Glutamatergic neuron (in vitro differentiated cells): ENCODE data around the gene BMP3. TPM values are rescaled to one million over a fixed set of nuclear protein-coding genes. Genes with fewer than 3 reads are reported as not detected.

Source experiments
- DNase-seq: peaks from one replicate; pipeline ENCODE4 v3.0.0; 2022
- H3K27ac Mint-ChIP-seq: one replicate; pipeline ENCODE4 v1.8.0; 2020; ENCODE audit warnings: mild to moderate bottlenecking, mixed read lengths, inconsistent platforms; ENCODE audit not compliant: unreplicated experiment
- H3K27me3 Mint-ChIP-seq: one replicate; pipeline ENCODE4 v1.8.0; 2020; ENCODE audit warnings: mild to moderate bottlenecking, moderate library complexity, mixed read lengths, inconsistent platforms; ENCODE audit not compliant: unreplicated experiment
- H3K36me3 Mint-ChIP-seq: one replicate; pipeline ENCODE4 v1.8.0; 2020; ENCODE audit warnings: mild to moderate bottlenecking, mixed read lengths, inconsistent platforms; ENCODE audit not compliant: unreplicated experiment
- H3K4me1 Mint-ChIP-seq: one replicate; pipeline ENCODE4 v1.8.0; 2020; ENCODE audit warnings: mild to moderate bottlenecking, low read depth, mixed read lengths, inconsistent platforms; ENCODE audit not compliant: unreplicated experiment
- H3K4me3 Mint-ChIP-seq: one replicate; pipeline ENCODE4 v1.8.0; 2020; ENCODE audit warnings: mild to moderate bottlenecking, mixed read lengths, inconsistent platforms; ENCODE audit not compliant: unreplicated experiment
- H3K9me3 Mint-ChIP-seq: one replicate; pipeline ENCODE4 v1.8.0; 2020; ENCODE audit warnings: mild to moderate bottlenecking, moderate library complexity, mixed read lengths, inconsistent platforms; ENCODE audit not compliant: unreplicated experiment
- CTCF ChIP-seq: fragments of 200-600 bp; sonication (generic); IDR thresholded peaks from one replicate; pipeline ENCODE4 v1.5.0; 2021; ENCODE audit not compliant: partially characterized antibody, unreplicated experiment
- total RNA-seq: library from RNA; stranded (reverse); fragmentation: NEBNext Ultra II Directional; extraction: Animal tissue kit (Norgen Biotek cat#: 25700); gene quantifications from one replicate; pipeline ENCODE4 v1.2.1, GENCODE V29; 2021; ENCODE audit not compliant: unreplicated experiment

Gene BMP3
- total RNA-seq, 1 donor from 2014 or later, result 1.8 TPM

- Mint-ChIP-seq H3K27ac (no peak overlapping the region), H3K9me3 (no peaks in the 10 kb centered on the region), H3K36me3 (no peaks in the 10 kb centered on the region), H3K27me3 (peaks cover 1% of the 10 kb centered on the region), H3K4me3 (no peak overlapping the region), H3K4me1 (no peaks in the 10 kb centered on the region)
- no peak for DNase-seq
- peak; percentile 83 for TF ChIP-seq CTCF
Measured at GRCh38 chr4:81040012-81040659, 9.6 kb downstream of the BMP3 start.

GRCh38 chr4:81042578-81043365 is 12.3 kb downstream of the BMP3 start:
- no peak overlapping the region for H3K27ac Mint-ChIP-seq
- DNase-seq, result no peak
- no peaks in the 10 kb centered on the region for H3K36me3 Mint-ChIP-seq
- no peaks in the 10 kb centered on the region for H3K9me3 Mint-ChIP-seq
- TF ChIP-seq CTCF, result no peak
- H3K4me3 Mint-ChIP-seq, result no peak overlapping the region
- peaks cover 1% of the 10 kb centered on the region for H3K27me3 Mint-ChIP-seq
- no peaks in the 10 kb centered on the region for H3K4me1 Mint-ChIP-seq

GRCh38 chr4:81049330-81049729 is 18.8 kb downstream of the BMP3 start:
- no peaks in the 10 kb centered on the region for H3K27me3 Mint-ChIP-seq
- H3K27ac Mint-ChIP-seq, result no peak overlapping the region
- TF ChIP-seq CTCF, result no peak
- H3K36me3 Mint-ChIP-seq, result no peaks in the 10 kb centered on the region
- H3K4me3 Mint-ChIP-seq, result no peak overlapping the region
- no peak for DNase-seq
- H3K9me3 Mint-ChIP-seq, result no peaks in the 10 kb centered on the region
- H3K4me1 Mint-ChIP-seq, result no peaks in the 10 kb centered on the region

GRCh38 chr4:81049907-81050306 is 19.4 kb downstream of the BMP3 start:
- no peaks in the 10 kb centered on the region for H3K27me3 Mint-ChIP-seq
- DNase-seq, result no peak
- no peak overlapping the region for H3K27ac Mint-ChIP-seq
- no peaks in the 10 kb centered on the region for H3K4me1 Mint-ChIP-seq
- TF ChIP-seq CTCF, result no peak
- H3K4me3 Mint-ChIP-seq, result no peak overlapping the region
- no peaks in the 10 kb centered on the region for H3K9me3 Mint-ChIP-seq
- H3K36me3 Mint-ChIP-seq, result no peaks in the 10 kb centered on the region
